Measurements from ENCODE around the gene CTDP1.

DNA sequence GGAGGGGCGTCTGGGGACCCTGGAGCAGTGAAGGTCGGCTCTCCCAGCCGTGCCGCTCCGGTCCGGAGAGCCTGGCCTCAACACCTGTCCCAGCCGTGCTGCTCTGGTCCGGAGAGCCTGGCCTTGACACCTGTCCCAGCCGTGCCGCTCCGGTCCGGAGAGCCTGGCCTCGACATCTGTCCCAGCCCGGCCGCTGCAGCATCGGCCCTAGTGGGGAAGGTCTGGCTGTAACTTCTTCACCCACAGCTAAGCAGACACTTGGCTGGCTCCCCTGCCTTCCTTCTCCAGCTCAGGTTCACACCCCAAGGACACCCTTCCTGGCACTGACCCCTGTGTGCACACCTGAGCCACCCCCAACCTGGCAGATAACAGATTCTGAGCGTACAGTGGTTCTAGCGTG is 122.7 kb downstream of the CTDP1 start:
- TF ChIP-seq, protein P1, sequence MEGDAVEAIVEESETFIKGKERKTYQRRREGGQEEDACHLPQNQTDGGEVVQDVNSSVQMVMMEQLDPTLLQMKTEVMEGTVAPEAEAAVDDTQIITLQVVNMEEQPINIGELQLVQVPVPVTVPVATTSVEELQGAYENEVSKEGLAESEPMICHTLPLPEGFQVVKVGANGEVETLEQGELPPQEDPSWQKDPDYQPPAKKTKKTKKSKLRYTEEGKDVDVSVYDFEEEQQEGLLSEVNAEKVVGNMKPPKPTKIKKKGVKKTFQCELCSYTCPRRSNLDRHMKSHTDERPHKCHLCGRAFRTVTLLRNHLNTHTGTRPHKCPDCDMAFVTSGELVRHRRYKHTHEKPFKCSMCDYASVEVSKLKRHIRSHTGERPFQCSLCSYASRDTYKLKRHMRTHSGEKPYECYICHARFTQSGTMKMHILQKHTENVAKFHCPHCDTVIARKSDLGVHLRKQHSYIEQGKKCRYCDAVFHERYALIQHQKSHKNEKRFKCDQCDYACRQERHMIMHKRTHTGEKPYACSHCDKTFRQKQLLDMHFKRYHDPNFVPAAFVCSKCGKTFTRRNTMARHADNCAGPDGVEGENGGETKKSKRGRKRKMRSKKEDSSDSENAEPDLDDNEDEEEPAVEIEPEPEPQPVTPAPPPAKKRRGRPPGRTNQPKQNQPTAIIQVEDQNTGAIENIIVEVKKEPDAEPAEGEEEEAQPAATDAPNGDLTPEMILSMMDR (conservative IDR thresholded peaks at IDR 0.05; ENCODE audit: low read depth, low read length) = no peak
- TF ChIP-seq EZH2 (IDR thresholded peaks at IDR 0.05; ENCODE audit: low read length, unreplicated experiment) (no peak), EZH2phosphoT487 (IDR thresholded peaks at IDR 0.05; ENCODE audit: borderline replicate concordance, low read length) (no peak)
